ENCODE data around the gene SDR42E2.

The SDR42E2 gene

DNA sequence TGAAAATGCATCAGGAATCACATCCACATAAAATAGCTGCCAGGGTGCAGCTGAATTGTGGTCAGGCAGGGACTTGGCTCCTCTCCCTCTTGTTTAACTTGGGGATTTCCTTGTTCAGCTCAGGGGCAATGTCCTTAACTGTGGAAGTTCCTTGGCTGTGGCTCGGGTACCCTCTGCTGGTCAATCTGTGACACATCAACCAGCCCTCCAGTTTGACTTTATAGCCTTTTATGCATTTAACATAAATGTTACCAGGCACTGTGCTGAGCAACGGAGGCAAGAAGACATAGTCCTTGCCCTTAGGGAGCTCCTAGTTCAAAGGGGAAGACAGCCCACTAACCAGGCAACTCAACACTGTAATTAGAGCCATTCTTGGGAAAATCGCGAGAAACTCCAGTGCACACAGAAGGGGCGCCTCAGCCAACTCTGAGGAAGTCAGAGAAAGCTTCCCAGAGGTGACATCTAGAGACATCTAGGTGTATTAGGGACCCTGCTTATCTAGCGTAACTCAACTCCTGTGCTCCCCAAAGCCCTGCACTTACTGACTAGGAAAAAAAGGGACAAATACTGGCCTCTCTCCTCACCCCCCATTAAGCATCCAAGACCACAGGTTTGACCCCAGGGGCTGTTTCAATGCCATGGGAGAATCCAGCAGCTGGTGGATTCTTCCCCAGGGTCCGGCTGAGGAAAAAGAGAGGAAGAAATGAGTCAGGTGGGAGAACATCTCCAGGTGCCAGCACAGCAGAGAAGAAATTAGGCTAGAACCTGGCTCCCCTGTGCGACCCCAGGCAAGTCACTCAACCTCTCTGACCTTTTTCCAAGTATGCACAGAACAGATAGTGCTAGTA, 26.5 kb downstream of the SDR42E2 start:
- H3K36me3 ChIP-seq (ENCODE audit: control insufficient read depth, insufficient read depth, low read length): no peaks in the 10 kb centered on the region
- H3K4me1 ChIP-seq (ENCODE audit: control insufficient read depth, insufficient read depth, low read length): peaks cover 36% of the 10 kb centered on the region
- H3K27me3 ChIP-seq (ENCODE audit: control insufficient read depth, insufficient read depth, low read length): no peaks in the 10 kb centered on the region
- peak overlapping the region; percentile 45 for H3K9ac ChIP-seq (ENCODE audit: low read length)
- no peaks in the 10 kb centered on the region for H3K9me3 ChIP-seq (ENCODE audit: control insufficient read depth, low read length)
- no peak overlapping the region for H3K4me3 ChIP-seq (ENCODE audit: low read length)

- H3K4me3 ChIP-seq (ENCODE audit: low read length): peak overlapping the region; percentile 40
- H3K27me3 ChIP-seq (ENCODE audit: control insufficient read depth, insufficient read depth, low read length): no peaks in the 10 kb centered on the region
- H3K9ac ChIP-seq (ENCODE audit: low read length): peak overlapping the region; percentile 8
- no peaks in the 10 kb centered on the region for H3K9me3 ChIP-seq (ENCODE audit: control insufficient read depth, low read length)
- H3K4me1 ChIP-seq (ENCODE audit: control insufficient read depth, insufficient read depth, low read length): peaks cover 36% of the 10 kb centered on the region
- H3K36me3 ChIP-seq (ENCODE audit: control insufficient read depth, insufficient read depth, low read length): no peaks in the 10 kb centered on the region
Observed at GRCh38 chr16:22189473-22190080, 27.3 kb downstream of the SDR42E2 start.

- H3K4me1 ChIP-seq (ENCODE audit: control insufficient read depth, insufficient read depth, low read length): peaks cover 41% of the 10 kb centered on the region
- peak overlapping the region; percentile 40 for H3K4me3 ChIP-seq (ENCODE audit: low read length)
- H3K9ac ChIP-seq (ENCODE audit: low read length): peak overlapping the region; percentile 8
- no peaks in the 10 kb centered on the region for H3K27me3 ChIP-seq (ENCODE audit: control insufficient read depth, insufficient read depth, low read length)
- no peaks in the 10 kb centered on the region for H3K9me3 ChIP-seq (ENCODE audit: control insufficient read depth, low read length)
- no peaks in the 10 kb centered on the region for H3K36me3 ChIP-seq (ENCODE audit: control insufficient read depth, insufficient read depth, low read length)
Observed at GRCh38 chr16:22190081-22190775, 27.9 kb downstream of the SDR42E2 start.

DNA sequence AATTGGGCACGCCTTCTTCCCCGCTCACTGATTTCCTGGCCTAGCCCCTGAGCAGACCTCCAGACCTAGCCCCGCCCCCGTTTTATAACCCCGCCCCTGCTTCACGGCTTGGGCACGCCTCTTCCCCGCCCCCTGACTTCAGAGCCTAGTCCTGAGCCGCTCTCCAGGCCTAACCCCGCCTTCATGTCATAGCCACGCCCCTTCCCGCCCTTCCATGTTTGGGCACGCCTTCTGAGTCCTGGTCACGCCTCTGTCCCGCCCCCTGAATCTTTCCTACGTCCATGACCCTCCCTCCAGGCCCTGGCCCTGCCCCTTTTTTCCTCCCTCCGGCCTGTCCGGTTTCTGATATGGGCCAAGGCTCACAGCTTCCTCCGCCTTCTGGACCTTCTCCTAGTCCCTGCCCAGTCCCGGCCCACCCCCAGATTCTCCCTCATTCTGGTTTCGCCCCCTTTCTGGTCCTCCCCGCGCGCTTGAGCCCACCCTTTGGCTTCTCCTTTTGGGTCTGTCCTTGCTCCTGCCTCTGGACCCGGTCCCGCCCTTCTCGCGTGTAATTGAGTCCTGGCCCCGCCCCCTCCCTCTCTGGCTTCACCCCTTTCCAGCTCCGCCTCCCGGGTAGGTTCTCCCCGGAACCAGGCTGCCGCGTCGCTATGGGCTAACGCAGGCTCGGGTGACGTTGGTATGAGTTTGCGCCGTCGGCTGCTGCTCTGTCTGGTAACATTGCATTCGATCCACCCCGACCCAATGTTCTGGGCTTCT, 28.6 kb downstream of the SDR42E2 start:
- Histone ChIP-seq H3K4me3 (ENCODE audit: low read length) (peak overlapping the region; percentile 48), H3K9ac (ENCODE audit: low read length) (peak overlapping the region; percentile 81), H3K27me3 (ENCODE audit: control insufficient read depth, insufficient read depth, low read length) (no peaks in the 10 kb centered on the region), H3K4me1 (ENCODE audit: control insufficient read depth, insufficient read depth, low read length) (peaks cover 45% of the 10 kb centered on the region), H3K36me3 (ENCODE audit: control insufficient read depth, insufficient read depth, low read length) (no peaks in the 10 kb centered on the region), H3K9me3 (ENCODE audit: control insufficient read depth, low read length) (no peaks in the 10 kb centered on the region)

DNA sequence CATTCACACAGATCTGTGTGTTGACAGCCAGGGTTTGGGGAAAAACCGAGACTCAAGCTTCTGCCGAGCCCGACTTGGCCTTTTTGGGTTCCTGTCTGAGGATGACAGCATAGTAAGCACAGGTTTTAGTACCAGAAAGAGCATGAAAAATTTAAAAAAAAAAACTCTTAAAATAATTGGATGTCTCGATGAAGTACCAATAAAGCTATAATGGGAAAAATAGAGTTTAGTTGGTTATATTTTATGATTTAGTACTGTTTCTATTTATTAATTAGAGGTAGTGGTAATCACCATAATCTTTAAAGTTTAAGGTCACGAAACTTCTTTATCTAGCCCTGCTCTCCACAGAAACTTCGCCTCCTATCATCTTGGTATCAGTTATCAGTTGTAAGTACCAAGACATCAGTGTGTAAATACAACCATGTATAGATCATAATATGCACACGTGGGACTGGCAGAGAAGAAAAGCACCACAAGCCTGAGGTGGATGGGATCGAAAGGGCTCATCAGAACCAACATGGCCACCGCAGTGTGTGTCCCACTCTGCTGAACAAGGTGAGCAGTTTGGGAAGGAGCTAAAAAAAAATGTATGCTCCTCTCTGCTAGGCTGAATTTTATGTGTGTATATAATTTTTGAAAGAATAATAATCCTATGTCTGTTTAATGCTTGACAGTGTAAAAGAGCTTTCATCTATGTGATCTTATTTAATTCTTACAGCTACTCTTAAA, 29.4 kb downstream of the SDR42E2 start:
- no peaks in the 10 kb centered on the region for H3K36me3 ChIP-seq (ENCODE audit: control insufficient read depth, insufficient read depth, low read length)
- no peaks in the 10 kb centered on the region for H3K27me3 ChIP-seq (ENCODE audit: control insufficient read depth, insufficient read depth, low read length)
- H3K9ac ChIP-seq (ENCODE audit: low read length): peak overlapping the region; percentile 81
- no peaks in the 10 kb centered on the region for H3K9me3 ChIP-seq (ENCODE audit: control insufficient read depth, low read length)
- peaks cover 45% of the 10 kb centered on the region for H3K4me1 ChIP-seq (ENCODE audit: control insufficient read depth, insufficient read depth, low read length)
- peak overlapping the region; percentile 48 for H3K4me3 ChIP-seq (ENCODE audit: low read length)

- Histone ChIP-seq H3K9ac (ENCODE audit: low read length) (peak overlapping the region; percentile 81), H3K4me1 (ENCODE audit: control insufficient read depth, insufficient read depth, low read length) (peaks cover 45% of the 10 kb centered on the region)
Observed at GRCh38 chr16:22192261-22193062, 30.2 kb downstream of the SDR42E2 start.

DNA sequence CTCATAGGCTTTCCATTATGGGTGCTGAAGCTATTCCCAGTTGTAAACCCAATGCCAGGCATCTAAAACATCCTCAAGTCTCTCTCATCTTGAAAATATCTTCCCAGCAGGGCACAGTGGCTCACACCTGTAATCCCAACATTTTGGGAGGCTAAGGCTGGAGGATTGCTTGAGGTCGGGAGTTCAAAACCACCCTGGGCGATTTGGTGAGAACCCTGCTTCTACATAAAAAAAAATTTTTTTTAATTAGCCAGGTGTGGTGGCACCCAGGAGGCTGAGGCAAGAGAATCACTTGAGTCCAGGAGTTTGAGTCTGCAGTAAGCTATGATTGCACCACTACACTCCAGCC, 30.7 kb downstream of the SDR42E2 start:
- no peaks in the 10 kb centered on the region for H3K36me3 ChIP-seq (ENCODE audit: control insufficient read depth, insufficient read depth, low read length)
- no peak overlapping the region for H3K9ac ChIP-seq (ENCODE audit: low read length)
- no peak overlapping the region for H3K4me3 ChIP-seq (ENCODE audit: low read length)
- H3K4me1 ChIP-seq (ENCODE audit: control insufficient read depth, insufficient read depth, low read length): peaks cover 45% of the 10 kb centered on the region
- no peaks in the 10 kb centered on the region for H3K9me3 ChIP-seq (ENCODE audit: control insufficient read depth, low read length)
- no peaks in the 10 kb centered on the region for H3K27me3 ChIP-seq (ENCODE audit: control insufficient read depth, insufficient read depth, low read length)

More at GRCh38 chr16:22192261-22193062, 30.2 kb downstream of the SDR42E2 start:
- Histone ChIP-seq H3K36me3 (ENCODE audit: control insufficient read depth, insufficient read depth, low read length) (no peaks in the 10 kb centered on the region), H3K27me3 (ENCODE audit: control insufficient read depth, insufficient read depth, low read length) (no peaks in the 10 kb centered on the region), H3K9me3 (ENCODE audit: control insufficient read depth, low read length) (no peaks in the 10 kb centered on the region), H3K4me3 (ENCODE audit: low read length) (peak overlapping the region; percentile 48)

- Histone ChIP-seq H3K27me3 (ENCODE audit: control insufficient read depth, insufficient read depth, low read length) (no peaks in the 10 kb centered on the region), H3K9ac (ENCODE audit: low read length) (no peak overlapping the region), H3K9me3 (ENCODE audit: control insufficient read depth, low read length) (no peaks in the 10 kb centered on the region), H3K36me3 (ENCODE audit: control insufficient read depth, insufficient read depth, low read length) (no peaks in the 10 kb centered on the region), H3K4me3 (ENCODE audit: low read length) (no peak overlapping the region), H3K4me1 (ENCODE audit: control insufficient read depth, insufficient read depth, low read length) (peaks cover 40% of the 10 kb centered on the region)
Observed at GRCh38 chr16:22194707-22195444, 32.6 kb downstream of the SDR42E2 start.

- H3K9me3 ChIP-seq (ENCODE audit: control insufficient read depth, low read length): no peaks in the 10 kb centered on the region
- no peaks in the 10 kb centered on the region for H3K36me3 ChIP-seq (ENCODE audit: control insufficient read depth, insufficient read depth, low read length)
- H3K4me1 ChIP-seq (ENCODE audit: control insufficient read depth, insufficient read depth, low read length): peaks cover 40% of the 10 kb centered on the region
- H3K9ac ChIP-seq (ENCODE audit: low read length): peak overlapping the region; percentile 49
- H3K27me3 ChIP-seq (ENCODE audit: control insufficient read depth, insufficient read depth, low read length): no peaks in the 10 kb centered on the region
- H3K4me3 ChIP-seq (ENCODE audit: low read length): peak overlapping the region; percentile 22
Observed at GRCh38 chr16:22195445-22195694, 33.1 kb downstream of the SDR42E2 start.

DNA sequence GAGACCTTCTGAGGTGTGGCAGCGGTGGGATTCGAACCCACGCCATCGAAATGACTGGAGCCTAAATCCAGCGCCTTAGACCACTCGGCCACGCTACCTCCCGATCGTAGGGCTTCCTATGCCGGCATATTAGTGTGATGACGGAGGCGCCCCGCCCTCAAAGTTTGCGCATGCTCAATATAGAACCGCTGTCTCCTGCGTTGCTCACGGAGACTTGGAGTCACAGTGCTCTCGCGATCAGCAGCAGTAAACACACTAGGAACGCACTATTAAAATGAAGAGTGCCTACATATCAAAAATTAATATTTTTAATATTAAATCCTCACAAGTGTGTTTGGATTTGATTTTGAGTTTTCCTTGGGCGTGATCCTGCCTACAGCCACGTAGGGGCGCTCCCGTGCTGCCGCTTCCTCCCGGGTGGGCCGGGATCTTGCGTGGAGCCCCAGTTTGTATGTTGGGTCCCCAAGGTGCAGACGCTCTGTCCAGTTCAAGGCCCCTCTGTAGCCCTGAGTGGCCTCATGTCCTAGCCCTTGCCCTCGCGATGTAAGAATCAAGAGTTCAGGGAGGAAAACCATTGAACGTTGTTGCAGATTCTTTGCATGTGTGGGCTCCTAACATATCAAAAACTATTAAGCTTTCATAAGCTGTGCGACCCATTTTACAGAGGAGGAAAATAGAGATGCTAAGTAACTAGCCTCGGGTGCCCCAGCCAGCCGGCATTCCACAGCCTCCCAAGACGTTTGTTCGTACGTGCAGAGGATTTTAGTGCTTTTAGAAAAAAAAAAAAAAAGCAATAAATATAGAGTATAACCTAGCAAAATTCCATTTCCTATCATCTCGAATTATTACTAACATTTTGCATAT, 33.6 kb downstream of the SDR42E2 start:
- peaks cover 40% of the 10 kb centered on the region for H3K4me1 ChIP-seq (ENCODE audit: control insufficient read depth, insufficient read depth, low read length)
- H3K36me3 ChIP-seq (ENCODE audit: control insufficient read depth, insufficient read depth, low read length): no peaks in the 10 kb centered on the region
- H3K4me3 ChIP-seq (ENCODE audit: low read length): peak overlapping the region; percentile 22
- peak overlapping the region; percentile 49 for H3K9ac ChIP-seq (ENCODE audit: low read length)
- no peaks in the 10 kb centered on the region for H3K27me3 ChIP-seq (ENCODE audit: control insufficient read depth, insufficient read depth, low read length)
- no peaks in the 10 kb centered on the region for H3K9me3 ChIP-seq (ENCODE audit: control insufficient read depth, low read length)
